ENCODE measurements around the gene ADGRL3.

Gene ADGRL3

GRCh38 chr4:62028745-62029144 is 828.6 kb downstream of the ADGRL3 start:
- Histone ChIP-seq H3K79me2 (ENCODE audit: insufficient read depth, low read length) (no peaks in the 10 kb centered on the region), H3K36me3 (ENCODE audit: insufficient read depth, low read length) (no peaks in the 10 kb centered on the region), H3K27me3 (ENCODE audit: insufficient read depth, low read length, poor library complexity) (no peaks in the 10 kb centered on the region), H3K9ac (ENCODE audit: low read depth, low read length) (no peak overlapping the region), H3K4me1 (ENCODE audit: insufficient read depth, low read length) (peaks cover 6% of the 10 kb centered on the region; the same call in 1 of the 2 replicates), H3K4me3 (ENCODE audit: low read depth in 1 of 2, low read length in 2 of 2) (no peak overlapping the region), H2AFZ (ENCODE audit: low read depth, low read length) (no peak overlapping the region), H3K9me3 (ENCODE audit: insufficient read depth, low read length, severe bottlenecking) (no peaks in the 10 kb centered on the region), H3K4me2 (ENCODE audit: insufficient read depth, low read length) (no peak overlapping the region), H3K27ac (ENCODE audit: low read length) (no peak overlapping the region), H4K20me1 (ENCODE audit: insufficient read depth, low read length) (no peaks in the 10 kb centered on the region)
- DNase-seq (no peak), ATAC-seq (ENCODE audit: insufficient read depth, low read depth) (no peak)
- TF ChIP-seq EZH2 (IDR thresholded peaks at IDR 0.05; ENCODE audit: borderline replicate concordance, low read depth, low read length, severe bottlenecking) (no peak), CTCF (IDR thresholded peaks at IDR 0.05; ENCODE audit: borderline replicate concordance, extremely low read depth, low read length, poor library complexity, severe bottlenecking) (no peak)

GRCh38 chr4:62030958-62031357 is 830.8 kb downstream of the ADGRL3 start:
- no peak for ATAC-seq (ENCODE audit: insufficient read depth, low read depth)
- no peak overlapping the region for H3K4me2 ChIP-seq (ENCODE audit: insufficient read depth, low read length)
- TF ChIP-seq CTCF (IDR thresholded peaks at IDR 0.05; ENCODE audit: borderline replicate concordance, extremely low read depth, low read length, poor library complexity, severe bottlenecking) (no peak), EZH2 (IDR thresholded peaks at IDR 0.05; ENCODE audit: borderline replicate concordance, low read depth, low read length, severe bottlenecking) (no peak)
- H3K27me3 ChIP-seq (ENCODE audit: insufficient read depth, low read length, poor library complexity): no peaks in the 10 kb centered on the region
- no peak overlapping the region for H3K9ac ChIP-seq (ENCODE audit: low read depth, low read length)
- H3K9me3 ChIP-seq (ENCODE audit: insufficient read depth, low read length, severe bottlenecking): no peaks in the 10 kb centered on the region
- no peaks in the 10 kb centered on the region for H3K79me2 ChIP-seq (ENCODE audit: insufficient read depth, low read length)
- no peaks in the 10 kb centered on the region for H4K20me1 ChIP-seq (ENCODE audit: insufficient read depth, low read length)
- H3K4me3 ChIP-seq (ENCODE audit: low read depth in 1 of 2, low read length in 2 of 2): no peak overlapping the region
- no peak overlapping the region for H3K27ac ChIP-seq (ENCODE audit: low read length)
- H2AFZ ChIP-seq (ENCODE audit: low read depth, low read length): no peak overlapping the region
- H3K36me3 ChIP-seq (ENCODE audit: insufficient read depth, low read length): no peaks in the 10 kb centered on the region
- no peak for DNase-seq
- peaks cover 6% of the 10 kb centered on the region; the same call in 1 of the 2 replicates for H3K4me1 ChIP-seq (ENCODE audit: insufficient read depth, low read length)

- no peak overlapping the region for H2AFZ ChIP-seq (ENCODE audit: low read depth, low read length)
- no peaks in the 10 kb centered on the region for H3K79me2 ChIP-seq (ENCODE audit: insufficient read depth, low read length)
- DNase-seq (no peak), ATAC-seq (ENCODE audit: insufficient read depth, low read depth) (no peak)
- H3K9ac ChIP-seq (ENCODE audit: low read depth, low read length): no peak overlapping the region
- H3K4me3 ChIP-seq (ENCODE audit: low read depth in 1 of 2, low read length in 2 of 2): no peak overlapping the region
- no peaks in the 10 kb centered on the region for H3K9me3 ChIP-seq (ENCODE audit: insufficient read depth, low read length, severe bottlenecking)
- peaks cover 6% of the 10 kb centered on the region; the same call in 1 of the 2 replicates for H3K4me1 ChIP-seq (ENCODE audit: insufficient read depth, low read length)
- H3K27ac ChIP-seq (ENCODE audit: low read length): no peak overlapping the region
- H3K27me3 ChIP-seq (ENCODE audit: insufficient read depth, low read length, poor library complexity): no peaks in the 10 kb centered on the region
- TF ChIP-seq EZH2 (IDR thresholded peaks at IDR 0.05; ENCODE audit: borderline replicate concordance, low read depth, low read length, severe bottlenecking): no peak
- TF ChIP-seq CTCF (IDR thresholded peaks at IDR 0.05; ENCODE audit: borderline replicate concordance, extremely low read depth, low read length, poor library complexity, severe bottlenecking): no peak
- no peaks in the 10 kb centered on the region for H3K36me3 ChIP-seq (ENCODE audit: insufficient read depth, low read length)
- H4K20me1 ChIP-seq (ENCODE audit: insufficient read depth, low read length): no peaks in the 10 kb centered on the region
- H3K4me2 ChIP-seq (ENCODE audit: insufficient read depth, low read length): no peak overlapping the region
Measured at GRCh38 chr4:62037571-62037970, 837.4 kb downstream of the ADGRL3 start.

GRCh38 chr4:62051332-62051731 is 851.2 kb downstream of the ADGRL3 start:
- Histone ChIP-seq H2AFZ (ENCODE audit: low read depth, low read length) (no peak overlapping the region), H3K27me3 (ENCODE audit: insufficient read depth, low read length, poor library complexity) (no peaks in the 10 kb centered on the region), H3K9ac (ENCODE audit: low read depth, low read length) (no peak overlapping the region), H4K20me1 (ENCODE audit: insufficient read depth, low read length) (no peaks in the 10 kb centered on the region), H3K4me3 (ENCODE audit: low read depth in 1 of 2, low read length in 2 of 2) (no peak overlapping the region), H3K27ac (ENCODE audit: low read length) (no peak overlapping the region), H3K79me2 (ENCODE audit: insufficient read depth, low read length) (no peaks in the 10 kb centered on the region), H3K4me1 (ENCODE audit: insufficient read depth, low read length) (peaks cover 3% of the 10 kb centered on the region; the same call in 1 of the 2 replicates), H3K4me2 (ENCODE audit: insufficient read depth, low read length) (no peak overlapping the region), H3K9me3 (ENCODE audit: insufficient read depth, low read length, severe bottlenecking) (no peaks in the 10 kb centered on the region), H3K36me3 (ENCODE audit: insufficient read depth, low read length) (no peaks in the 10 kb centered on the region)
- ATAC-seq (ENCODE audit: insufficient read depth, low read depth) (no peak), DNase-seq (no peak)
- TF ChIP-seq EZH2 (IDR thresholded peaks at IDR 0.05; ENCODE audit: borderline replicate concordance, low read depth, low read length, severe bottlenecking) (no peak), CTCF (IDR thresholded peaks at IDR 0.05; ENCODE audit: borderline replicate concordance, extremely low read depth, low read length, poor library complexity, severe bottlenecking) (no peak)
